Lung (tissue), 12 donors: ENCODE measurements around the gene CXCR3. TPM values are rescaled to one million over a fixed set of nuclear protein-coding genes. Genes with fewer than 3 reads are reported as not detected.

Experiments
- ATAC-seq: fragments of 200-7000 bp; cut with Tn5 transposase; one replicate; pipeline ENCODE4 v1.9.1; 2020; ENCODE audit warnings: moderate number of reproducible peaks; ENCODE audit not compliant: insufficient read depth, low FRiP score
- DNase-seq, 3 donors: peaks; one replicate each; pipeline ENCODE4 v3.0.0-alpha.2; 2013 to 2017
- H3K27ac ChIP-seq, 2 donors: one replicate each; pipeline ENCODE4 v1.5.1; 2013; ENCODE audit warnings: mild to moderate bottlenecking in 2 of 2, moderate library complexity in 2 of 2, control low read depth in 1 of 2, inconsistent platforms in 1 of 2, low read depth in 1 of 2, low read length in 1 of 2
- H3K27me3 ChIP-seq, 3 donors: one replicate each; pipeline ENCODE4 v1.5.1; 2013; ENCODE audit warnings: low read length in 2 of 3; ENCODE audit not compliant: control insufficient read depth in 3 of 3, insufficient read depth in 3 of 3
- H3K36me3 ChIP-seq, 4 donors: one replicate each; pipeline ENCODE4 v1.5.1; 2013; ENCODE audit warnings: low read length in 4 of 4, mild to moderate bottlenecking in 1 of 4, moderate library complexity in 1 of 4; ENCODE audit not compliant: control insufficient read depth in 4 of 4, insufficient read depth in 4 of 4
- H3K4me1 ChIP-seq, 5 donors: one replicate each; pipeline ENCODE4 v1.5.1; 2013; ENCODE audit warnings: low read length in 5 of 5, mild to moderate bottlenecking in 2 of 5, moderate library complexity in 1 of 5; ENCODE audit not compliant: control insufficient read depth in 5 of 5, insufficient read depth in 5 of 5
- H3K4me3 ChIP-seq: one replicate; pipeline ENCODE4 v1.5.1; 2013; ENCODE audit warnings: mild to moderate bottlenecking, control low read depth, moderate library complexity
- H3K9ac ChIP-seq, 2 donors: one replicate each; pipeline ENCODE4 v1.5.1; 2013; ENCODE audit warnings: low read length in 2 of 2, control low read depth in 1 of 2; ENCODE audit not compliant: insufficient read depth in 1 of 2
- H3K9me3 ChIP-seq, 4 donors: one replicate each; pipeline ENCODE4 v1.5.1; 2013; ENCODE audit warnings: low read length in 3 of 4, mild to moderate bottlenecking in 1 of 4, moderate library complexity in 1 of 4; ENCODE audit not compliant: control insufficient read depth in 4 of 4, insufficient read depth in 3 of 4
- CTCF ChIP-seq: IDR thresholded peaks from 2 replicates; pipeline ENCODE4 v1.5.1; 2012; ENCODE audit warnings: mild to moderate bottlenecking; ENCODE audit errors: control extremely low read depth, extremely low read depth
- WGBS, 2 donors: extraction: QIAGEN DNeasy Blood & Tissue Kit; methylation state at CpG; one replicate each; pipeline ENCODE4 v1.1.7; 2013; 5-methylcytosine and 5-hydroxymethylcytosine counted together
- polyA plus RNA-seq, 2 donors: library from polyadenylated mRNA; stranded (reverse); fragments of 200-250 nt; gene quantifications; one replicate each; pipeline ENCODE4 v1.2.1, GENCODE V29; 2013
- total RNA-seq, 2 donors: library from RNA; depleted of rRNA in 1 of 2; stranded (reverse); fragments of >200 nt in 1 of 2; gene quantifications; one replicate each; pipeline ENCODE4 v1.2.1, GENCODE V29; 2014 to 2021
- donor health status: control.
- donor health status: control.
- donor health status: Bipolar disorder and iron deficiency.
- donor health status: healthy.
- donor health status: DM: yes; HTN: yes; CAD: no.

Gene CXCR3
- total and polyA plus RNA-seq, 4 donors = 0.40 to 0.87 (median 0.68) TPM

- no peak for TF ChIP-seq CTCF
- Histone ChIP-seq H3K4me3 (no peak overlapping the region), H3K9me3 (no peaks in the 10 kb centered on the region), H3K36me3 (no peaks in the 10 kb centered on the region), H3K4me1 (peaks cover 0 to 6% (median 0%) of the 10 kb centered on the region in 5 donors), H3K27ac (no peak overlapping the region), H3K27me3 (peaks cover 0 to 3% (median 0%) of the 10 kb centered on the region in 3 donors), H3K9ac (no peak overlapping the region)
- WGBS, 2 donors = 52 to 63% methylated on average over 4 of the region's 4 CpGs
- DNase-seq (no peak), ATAC-seq (no peak)
These were observed 19.5 kb upstream of the CXCR3 start for GRCh38 chrX:71637848-71638247.

- Histone ChIP-seq H3K4me1 (peaks cover 0 to 12% (median 0%) of the 10 kb centered on the region in 5 donors), H3K27ac (peak overlapping the region in 1 of 2 donors; percentile 23), H3K36me3 (no peaks in the 10 kb centered on the region), H3K4me3 (no peak overlapping the region), H3K9ac (no peak overlapping the region), H3K9me3 (no peaks in the 10 kb centered on the region), H3K27me3 (peaks cover 0 to 3% (median 0%) of the 10 kb centered on the region in 3 donors)
- TF ChIP-seq CTCF = no peak
- 74 to 93% methylated on average over 3 of the region's 3 CpGs for WGBS, 2 donors
- no peak for DNase-seq
- no peak for ATAC-seq
These were observed 18.9 kb upstream of the CXCR3 start for GRCh38 chrX:71637253-71637618.

GRCh38 chrX:71636438-71637252, 18.3 kb upstream of the CXCR3 start:
- Histone ChIP-seq H3K27me3 (peaks cover 0 to 3% (median 0%) of the 10 kb centered on the region in 3 donors), H3K4me1 (peaks cover 0 to 12% (median 0%) of the 10 kb centered on the region in 5 donors), H3K9me3 (no peaks in the 10 kb centered on the region), H3K4me3 (no peak overlapping the region), H3K36me3 (no peaks in the 10 kb centered on the region), H3K27ac (peak overlapping the region in 1 of 2 donors; percentile 23), H3K9ac (no peak overlapping the region)
- WGBS, 2 donors = 62 to 73% methylated on average over 9 of the region's 9 CpGs
- no peak for TF ChIP-seq CTCF
- no peak for DNase-seq
- ATAC-seq = no peak
